NCI-H524 (cell line): ENCODE results near the gene CCND3.
"Not testable (repeated sequence)": the region's sequence is repeated elsewhere in the genome, so short reads cannot be mapped to it uniquely, and the experiment has no call there.

ENCODE experiments used
- DNase-seq, 2 experiments: peaks; one replicate each; lab custom pipeline; 2025; lab: John Stamatoyannopoulos, UW

The CCND3 gene

GRCh38 chr6:41947581-41948220, 6.1 kb upstream of the CCND3 start:
- no peak for DNase-seq

GRCh38 chr6:41943456-41943855, 1.8 kb upstream of the CCND3 start:
- DNase-seq, result no peak

GRCh38 chr6:41942882-41943281, 1.3 kb upstream of the CCND3 start:
- not testable (repeated sequence) for DNase-seq

GRCh38 chr6:41942067-41942851, 651 bp upstream of the CCND3 start:
- no peak for DNase-seq

GRCh38 chr6:41940759-41941279, 789 bp downstream of the CCND3 start:
- peak in 1 of 2 experiments; percentile 45 for DNase-seq

GRCh38 chr6:41939848-41940758, 1.5 kb downstream of the CCND3 start:
- no peak for DNase-seq

GRCh38 chr6:41939176-41939847, 2.3 kb downstream of the CCND3 start:
- DNase-seq, result no peak

- no peak for DNase-seq
Observed at GRCh38 chr6:41938590-41939175, 2.9 kb downstream of the CCND3 start.

- no peak for DNase-seq
Observed at GRCh38 chr6:41937861-41938574, 3.6 kb downstream of the CCND3 start.

GRCh38 chr6:41937472-41937860, 4.1 kb downstream of the CCND3 start:
- peak in 1 of 2 experiments; percentile 59 for DNase-seq

- DNase-seq, result peak; percentile 24 to 67
Observed at GRCh38 chr6:41936073-41936837, 5.4 kb downstream of the CCND3 start.

GRCh38 chr6:41935685-41936072, 5.9 kb downstream of the CCND3 start:
- DNase-seq, result no peak

GRCh38 chr6:41935193-41935574, 6.4 kb downstream of the CCND3 start:
- peak in 1 of 2 experiments; percentile 21 for DNase-seq

- no peak for DNase-seq
Observed at GRCh38 chr6:41934278-41935192, 7.1 kb downstream of the CCND3 start.

- DNase-seq, result no peak
Observed at GRCh38 chr6:41932378-41932777, 9.2 kb downstream of the CCND3 start.

- no peak for DNase-seq
Observed at GRCh38 chr6:41931792-41932191, 9.8 kb downstream of the CCND3 start.

- no peak for DNase-seq
Observed at GRCh38 chr6:41929924-41930323, 11.7 kb downstream of the CCND3 start.

- DNase-seq, result no peak
Observed at GRCh38 chr6:41927253-41927652, 14.4 kb downstream of the CCND3 start.

GRCh38 chr6:41922154-41922553, 19.5 kb downstream of the CCND3 start:
- no peak for DNase-seq
